HCT116 (cell line): ENCODE data around the gene TRAF3. TPM values are rescaled to one million over a fixed set of nuclear protein-coding genes. Genes with fewer than 3 reads are reported as not detected.

Source experiments
- ATAC-seq: fragments of 200-7000 bp; cut with Tn5 transposase; 2 replicates; pipeline ENCODE4 v1.9.1; 2020; ENCODE audit warnings: mild to moderate bottlenecking, moderate library complexity
- BruUV-seq: library from RNA; stranded (reverse); fragments of 400-500 nt; replicated peaks from 2 replicates; lab custom pipeline; 2021; lab: Mats Ljungman, UMichigan
- CTCF ChIA-PET: fragments of 300-600 bp; sonication (Branson Sonifier 250); formaldehyde crosslinking; loops from one replicate; lab custom pipeline; 2021; ENCODE audit warnings: antibody characterized with exemption; lab: Charles Lee
- POLR2A ChIA-PET: fragments of 300-600, 350-600 bp; sonication (Branson Sonifier 250); formaldehyde crosslinking; loops from one replicate; lab custom pipeline; 2021; ENCODE audit warnings: antibody characterized with exemption; lab: Charles Lee
- RAD21 ChIA-PET, 2 experiments: fragments of 300-600 bp; sonication (Branson Sonifier 250); formaldehyde crosslinking; loops; one replicate each; lab custom pipeline; 2023; ENCODE audit warnings: low total read pairs in 2 of 2; ENCODE audit not compliant: uncharacterized antibody in 2 of 2, unreplicated experiment in 2 of 2, low non-redundant PET in 1 of 2; lab: Charles Lee
- DNase-seq: peaks from one replicate; pipeline ENCODE4 v3.0.0-alpha.2; 2010; ENCODE audit warnings: low read depth, low spot score
- H2AFZ ChIP-seq: fragments of 200-600 bp; shearing (Covaris generic), sonication (generic); 2 replicates; pipeline ENCODE4 v1.6.1; 2017; ENCODE audit warnings: low read depth, mixed run types, mixed read lengths, antibody characterized with exemption, low read length; ENCODE audit not compliant: poor library complexity, severe bottlenecking
- H3K27ac ChIP-seq: 2 replicates; pipeline ENCODE4 v1.5.1; 2012; ENCODE audit warnings: low read depth, low read length
- H3K27me3 ChIP-seq: fragments of 200-600 bp; sonication (generic); 2 replicates; pipeline ENCODE4 v1.6.1; 2016; ENCODE audit warnings: mixed run types, low read length, mixed read lengths; ENCODE audit not compliant: insufficient read depth
- H3K36me3 ChIP-seq, 2 experiments: fragments of 200-500 bp in 1 of 2; fragments of 200-600 bp in 1 of 2; sonication (Bioruptor generic) in 1 of 2; sonication (generic) in 1 of 2; 2 replicates each; pipeline versions ENCODE4 v1.5.1 to v1.6.1; 2014 to 2016; ENCODE audit warnings: low read length in 2 of 2, inconsistent platforms in 1 of 2, mixed read lengths in 1 of 2, mixed run types in 1 of 2; ENCODE audit not compliant: insufficient read depth in 2 of 2, control insufficient read depth in 1 of 2
- H3K4me1 ChIP-seq, 2 experiments: fragments of 200-600 bp in 1 of 2; sonication (generic) in 1 of 2; 2 replicates each; pipeline versions ENCODE4 v1.5.1 to v1.6.1; 2012 to 2017; ENCODE audit warnings: low read length in 2 of 2, inconsistent platforms in 1 of 2, mild to moderate bottlenecking in 1 of 2, mixed read lengths in 1 of 2, mixed run types in 1 of 2, moderate library complexity in 1 of 2; ENCODE audit not compliant: insufficient read depth in 2 of 2, control insufficient read depth in 1 of 2
- H3K4me2 ChIP-seq: fragments of 200-600 bp; sonication (generic); 2 replicates; pipeline ENCODE4 v1.6.1; 2017; ENCODE audit warnings: mixed run types, low read length, mixed read lengths
- H3K4me3 ChIP-seq, 2 experiments: fragments of 200-600 bp in 1 of 2; sonication (generic) in 1 of 2; replicated peaks in 1 of 2; 2 replicates each; pipeline ENCODE4 v1.5.1; 2011 to 2016; ENCODE audit warnings: low read length in 2 of 2, control low read depth in 1 of 2, low read depth in 1 of 2, mild to moderate bottlenecking in 1 of 2, mixed read lengths in 1 of 2, mixed run types in 1 of 2
- H3K79me2 ChIP-seq: fragments of 200-600 bp; sonication (generic); 2 replicates; pipeline ENCODE4 v1.6.1; 2017; ENCODE audit warnings: mild to moderate bottlenecking, mixed run types, low read length, moderate library complexity, mixed read lengths; ENCODE audit not compliant: insufficient read depth
- H3K9ac ChIP-seq: fragments of 200-600 bp; sonication (generic); 2 replicates; pipeline ENCODE4 v1.6.1; 2016; ENCODE audit warnings: low read length, mixed read lengths
- H3K9me2 ChIP-seq: fragments of 200-600 bp; sonication (generic), shearing (Covaris generic); 2 replicates; pipeline ENCODE4 v1.6.1; 2017; ENCODE audit warnings: mixed run types, mild to moderate bottlenecking, moderate library complexity; ENCODE audit not compliant: insufficient read depth
- H3K9me3 ChIP-seq, 2 experiments: fragments of 200-500 bp in 1 of 2; fragments of 200-600 bp in 1 of 2; sonication (Bioruptor generic) in 1 of 2; sonication (generic) in 1 of 2; 2 replicates each; pipeline ENCODE4 v1.6.1; 2014 to 2017; ENCODE audit warnings: low read length in 2 of 2, mixed read lengths in 2 of 2, inconsistent platforms in 1 of 2, low read depth in 1 of 2, mild to moderate bottlenecking in 1 of 2, mixed run types in 1 of 2, moderate library complexity in 1 of 2; ENCODE audit not compliant: control insufficient read depth in 1 of 2, insufficient read depth in 1 of 2
- H4K20me1 ChIP-seq: fragments of 200-600 bp; sonication (generic), shearing (Covaris generic); 2 replicates; pipeline ENCODE4 v1.6.1; 2017; ENCODE audit warnings: mixed run types, mild to moderate bottlenecking, moderate library complexity; ENCODE audit not compliant: insufficient read depth
- CBX3 ChIP-seq: IDR thresholded peaks from 2 replicates; pipeline ENCODE4 v1.6.1; 2012; ENCODE audit warnings: low read depth
- CEBPB ChIP-seq: IDR thresholded peaks from 2 replicates; pipeline ENCODE4 v1.6.1; 2012; ENCODE audit warnings: low read depth
- ELF1 ChIP-seq: IDR thresholded peaks from 2 replicates; pipeline ENCODE4 v1.6.1; 2012; ENCODE audit warnings: low read depth, borderline replicate concordance
- EZH2phosphoT487 ChIP-seq: fragments of 200-600 bp; IDR thresholded peaks from 2 replicates; pipeline ENCODE4 v1.6.1; 2018; ENCODE audit warnings: antibody characterized with exemption, borderline replicate concordance
- FOSL1 ChIP-seq: IDR thresholded peaks from 2 replicates; pipeline ENCODE4 v1.6.1; 2012; ENCODE audit warnings: low read depth
- JUND ChIP-seq: IDR thresholded peaks from 2 replicates; pipeline ENCODE4 v1.6.1; 2012
- POLR2A ChIP-seq: IDR thresholded peaks from 2 replicates; pipeline ENCODE4 v1.7.0; 2011; ENCODE audit warnings: borderline replicate concordance; ENCODE audit not compliant: insufficient read depth, insufficient read length; ENCODE audit errors: extremely low read depth
- POLR2AphosphoS5 ChIP-seq: IDR thresholded peaks from 2 replicates; pipeline ENCODE4 v1.6.1; 2011; ENCODE audit warnings: mild to moderate bottlenecking, low read depth, low read length, moderate library complexity
- SP1 ChIP-seq: IDR thresholded peaks from 2 replicates; pipeline ENCODE4 v1.6.1; 2012; ENCODE audit warnings: low read depth
- TCF7L2 ChIP-seq: IDR thresholded peaks from 2 replicates; pipeline ENCODE4 v1.7.0; 2011; ENCODE audit warnings: borderline replicate concordance, inconsistent platforms; ENCODE audit not compliant: insufficient read depth, insufficient read length; ENCODE audit errors: extremely low read depth
- YY1 ChIP-seq: IDR thresholded peaks from 2 replicates; pipeline ENCODE4 v1.6.1; 2011; ENCODE audit warnings: low read length, low read depth, moderate library complexity, mild to moderate bottlenecking; ENCODE audit not compliant: insufficient replicate concordance; ENCODE audit errors: extremely low read depth
- ZFX ChIP-seq: fragments of 450-650 bp; IDR thresholded peaks from 2 replicates; pipeline ENCODE4 v1.6.1; 2017
- ZNF274 ChIP-seq: fragments of 200-500 bp; sonication (Bioruptor generic); IDR thresholded peaks from 2 replicates; pipeline ENCODE4 v1.6.1; 2014; ENCODE audit warnings: mild to moderate bottlenecking, low read depth, low read length, inconsistent platforms
- intact Hi-C: fragments of 100-400 bp; cut with micrococcal nuclease; formaldehyde crosslinking; loops from 2 replicates; pipeline ENCODE4 v1.10.0; 2022
- total RNA-seq: library from RNA; stranded (reverse); gene quantifications from one replicate; pipeline ENCODE4 v1.2.1, GENCODE V29; 2021; ENCODE audit not compliant: unreplicated experiment
- TF ChIP-seq, protein P1 (sequence below): IDR thresholded peaks from 2 replicates; pipeline ENCODE4 v1.6.1; 2012; ENCODE audit warnings: low read depth
- TF ChIP-seq, protein P2 (sequence below): IDR thresholded peaks from 2 replicates; pipeline ENCODE4 v1.6.1; 2012
- TF ChIP-seq, protein P3 (sequence below): IDR thresholded peaks from 2 replicates; pipeline ENCODE4 v1.6.1; 2012

The TRAF3 gene
- total RNA-seq, 1 experiment from 2014 or later = 32.1 TPM

DNA sequence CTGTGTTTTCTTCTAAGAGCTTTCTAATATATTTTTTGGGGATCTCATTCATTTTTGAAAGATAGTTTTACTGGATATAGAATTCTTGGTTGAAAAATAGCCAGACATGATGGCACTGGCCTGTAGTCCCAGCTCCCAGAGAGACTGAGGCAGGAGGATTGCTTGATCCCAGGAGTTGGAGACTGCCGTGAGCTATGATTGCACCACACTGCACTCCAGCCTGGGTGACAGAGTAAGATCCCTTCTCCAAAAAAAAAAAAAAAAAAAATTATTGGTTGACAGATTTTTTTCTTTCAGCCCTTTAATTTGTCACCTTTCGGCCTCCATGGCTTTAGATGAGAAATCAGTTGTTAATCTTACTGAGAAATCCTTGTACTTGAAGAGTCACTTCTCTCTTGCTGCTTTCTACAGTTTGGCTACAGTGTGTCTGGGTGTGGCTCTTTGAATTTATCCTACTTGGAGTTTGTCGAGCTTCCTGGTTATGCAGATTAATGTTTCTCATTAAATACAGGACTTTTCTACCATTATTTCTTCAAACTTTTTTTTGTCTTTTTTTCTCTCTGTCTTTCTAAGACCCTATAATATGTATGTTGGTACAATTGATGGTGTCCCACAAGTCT lies 85.0 kb downstream of the TRAF3 start:
- Histone ChIP-seq H3K9me2 (no peaks in the 10 kb centered on the region), H4K20me1 (no peaks in the 10 kb centered on the region), H3K4me2 (no peak overlapping the region), H3K27me3 (no peaks in the 10 kb centered on the region), H3K36me3 (no peaks in the 10 kb centered on the region), H2AFZ (no peak overlapping the region), H3K4me3 (no peak overlapping the region), H3K9ac (no peak overlapping the region), H3K4me1 (no peaks in the 10 kb centered on the region), H3K79me2 (peaks cover 39% of the 10 kb centered on the region), H3K27ac (no peak overlapping the region), H3K9me3 (no peaks in the 10 kb centered on the region)
- RAD21 ChIA-PET = no interaction called here
- TF ChIP-seq, protein P1, sequence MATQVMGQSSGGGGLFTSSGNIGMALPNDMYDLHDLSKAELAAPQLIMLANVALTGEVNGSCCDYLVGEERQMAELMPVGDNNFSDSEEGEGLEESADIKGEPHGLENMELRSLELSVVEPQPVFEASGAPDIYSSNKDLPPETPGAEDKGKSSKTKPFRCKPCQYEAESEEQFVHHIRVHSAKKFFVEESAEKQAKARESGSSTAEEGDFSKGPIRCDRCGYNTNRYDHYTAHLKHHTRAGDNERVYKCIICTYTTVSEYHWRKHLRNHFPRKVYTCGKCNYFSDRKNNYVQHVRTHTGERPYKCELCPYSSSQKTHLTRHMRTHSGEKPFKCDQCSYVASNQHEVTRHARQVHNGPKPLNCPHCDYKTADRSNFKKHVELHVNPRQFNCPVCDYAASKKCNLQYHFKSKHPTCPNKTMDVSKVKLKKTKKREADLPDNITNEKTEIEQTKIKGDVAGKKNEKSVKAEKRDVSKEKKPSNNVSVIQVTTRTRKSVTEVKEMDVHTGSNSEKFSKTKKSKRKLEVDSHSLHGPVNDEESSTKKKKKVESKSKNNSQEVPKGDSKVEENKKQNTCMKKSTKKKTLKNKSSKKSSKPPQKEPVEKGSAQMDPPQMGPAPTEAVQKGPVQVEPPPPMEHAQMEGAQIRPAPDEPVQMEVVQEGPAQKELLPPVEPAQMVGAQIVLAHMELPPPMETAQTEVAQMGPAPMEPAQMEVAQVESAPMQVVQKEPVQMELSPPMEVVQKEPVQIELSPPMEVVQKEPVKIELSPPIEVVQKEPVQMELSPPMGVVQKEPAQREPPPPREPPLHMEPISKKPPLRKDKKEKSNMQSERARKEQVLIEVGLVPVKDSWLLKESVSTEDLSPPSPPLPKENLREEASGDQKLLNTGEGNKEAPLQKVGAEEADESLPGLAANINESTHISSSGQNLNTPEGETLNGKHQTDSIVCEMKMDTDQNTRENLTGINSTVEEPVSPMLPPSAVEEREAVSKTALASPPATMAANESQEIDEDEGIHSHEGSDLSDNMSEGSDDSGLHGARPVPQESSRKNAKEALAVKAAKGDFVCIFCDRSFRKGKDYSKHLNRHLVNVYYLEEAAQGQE = no peak
- TF ChIP-seq ZFX (no peak), CEBPB (no peak), JUND (no peak), TCF7L2 (no peak), CBX3 (no peak), FOSL1 (no peak), SP1 (no peak), ZNF274 (no peak), POLR2AphosphoS5 (no peak), EZH2phosphoT487 (no peak), YY1 (no peak), POLR2A (no peak), ELF1 (no peak)
- TF ChIP-seq, protein P2, sequence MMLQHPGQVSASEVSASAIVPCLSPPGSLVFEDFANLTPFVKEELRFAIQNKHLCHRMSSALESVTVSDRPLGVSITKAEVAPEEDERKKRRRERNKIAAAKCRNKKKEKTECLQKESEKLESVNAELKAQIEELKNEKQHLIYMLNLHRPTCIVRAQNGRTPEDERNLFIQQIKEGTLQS = no peak
- TF ChIP-seq, protein P3, sequence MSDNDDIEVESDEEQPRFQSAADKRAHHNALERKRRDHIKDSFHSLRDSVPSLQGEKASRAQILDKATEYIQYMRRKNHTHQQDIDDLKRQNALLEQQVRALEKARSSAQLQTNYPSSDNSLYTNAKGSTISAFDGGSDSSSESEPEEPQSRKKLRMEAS = no peak
- no peak for ATAC-seq
- no TSS peak for BruUV-seq
- POLR2A ChIA-PET = no interaction called here
- no peak for DNase-seq
- intact Hi-C loops = no loop called here
- CTCF ChIA-PET = no interaction called here
